Measurements from ENCODE around the gene RALGPS1. TPM values are rescaled to one million over a fixed set of nuclear protein-coding genes. Genes with fewer than 3 reads are reported as not detected.
A peak's percentile ranks its signal among the peaks of the same experiment; 100 is the strongest.

Gene RALGPS1
- 10 to 100 TPM in 1 of 2 donors, 1 to 10 TPM in 1; 7.6 to 18.5 TPM for total RNA-seq

- ATAC-seq (ENCODE audit: insufficient number of reproducible peaks, low FRiP score, low read depth) (peak; percentile 92), DNase-seq (ENCODE audit: low spot score) (peak; percentile 76)
- H3K27me3 ChIP-seq (replicated peaks; ENCODE audit: insufficient read depth): no peaks in the 10 kb centered on the region
- no peaks in the 10 kb centered on the region for H3K36me3 ChIP-seq
- TF ChIP-seq CTCF (IDR thresholded peaks at IDR 0.05): no peak
- H3K4me1 ChIP-seq (ENCODE audit: control insufficient read depth in 1 of 2, low read depth in 2 of 2): peaks cover 0 to 6% of the 10 kb centered on the region in 2 donors
- peak within 1 kb of the TSS; percentile 49 to 61 for H3K27ac ChIP-seq
- H3K9me3 ChIP-seq: no peaks in the 10 kb centered on the region
- H3K4me3 ChIP-seq: peak within 1 kb of the TSS; percentile 78
Measured at GRCh38 chr9:126914458-126915280, at the start of gene RALGPS1. Gene RALGPS1, plus strand, starts transcription at chr9:126914782. Its CDS starts 47,508 bp downstream, at chr9:126962290.

GRCh38 chr9:126869368-126869767 is 45.2 kb upstream of the RALGPS1 start:
- no peak for TF ChIP-seq CTCF (IDR thresholded peaks at IDR 0.05)
- no peaks in the 10 kb centered on the region for H3K27me3 ChIP-seq (replicated peaks; ENCODE audit: insufficient read depth)
- H3K4me3 ChIP-seq: no peak overlapping the region
- peaks cover 0 to 24% of the 10 kb centered on the region in 2 donors for H3K4me1 ChIP-seq (ENCODE audit: control insufficient read depth in 1 of 2, low read depth in 2 of 2)
- peaks cover under 1% of the 10 kb centered on the region for H3K36me3 ChIP-seq
- ATAC-seq (ENCODE audit: insufficient number of reproducible peaks, low FRiP score, low read depth): no peak
- H3K9me3 ChIP-seq: no peaks in the 10 kb centered on the region
- no peak for DNase-seq (ENCODE audit: low spot score)
- H3K27ac ChIP-seq: no peak overlapping the region

DNA sequence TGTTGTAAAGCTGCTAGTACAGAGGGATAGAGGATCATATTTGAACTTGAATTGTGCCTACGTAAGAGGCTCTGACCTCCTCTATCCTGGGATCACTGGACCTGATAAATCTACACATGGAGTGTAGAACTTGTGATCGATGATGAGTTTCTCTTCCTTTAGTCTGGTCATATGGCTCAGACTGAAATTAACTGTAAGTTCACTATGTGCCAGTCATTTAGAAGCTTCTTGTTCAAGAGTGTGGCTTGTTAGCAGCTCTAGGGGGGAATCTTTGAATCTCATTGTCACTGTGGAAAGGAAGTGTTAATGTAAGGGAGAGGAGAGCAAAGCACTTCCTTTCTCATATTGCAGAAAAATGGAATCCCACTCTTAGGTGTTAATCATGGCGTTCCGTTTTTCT is 42.1 kb upstream of the RALGPS1 start:
- Histone ChIP-seq H3K4me3 (no peak overlapping the region), H3K4me1 (ENCODE audit: control insufficient read depth in 1 of 2, low read depth in 2 of 2) (peaks cover 3 to 9% of the 10 kb centered on the region in 2 donors), H3K27me3 (replicated peaks; ENCODE audit: insufficient read depth) (no peaks in the 10 kb centered on the region), H3K36me3 (no peaks in the 10 kb centered on the region), H3K9me3 (no peaks in the 10 kb centered on the region), H3K27ac (no peak overlapping the region)
- DNase-seq (ENCODE audit: low spot score) (no peak), ATAC-seq (ENCODE audit: insufficient number of reproducible peaks, low FRiP score, low read depth) (no peak)
- TF ChIP-seq CTCF (IDR thresholded peaks at IDR 0.05): no peak

GRCh38 chr9:126874546-126875314 is 39.9 kb upstream of the RALGPS1 start:
- no peak for TF ChIP-seq CTCF (IDR thresholded peaks at IDR 0.05)
- Histone ChIP-seq H3K36me3 (peaks cover under 1% of the 10 kb centered on the region), H3K4me1 (ENCODE audit: control insufficient read depth in 1 of 2, low read depth in 2 of 2) (peaks cover 0 to 3% of the 10 kb centered on the region in 2 donors), H3K27me3 (replicated peaks; ENCODE audit: insufficient read depth) (no peaks in the 10 kb centered on the region), H3K9me3 (no peaks in the 10 kb centered on the region), H3K4me3 (no peak overlapping the region), H3K27ac (no peak overlapping the region)
- ATAC-seq (ENCODE audit: insufficient number of reproducible peaks, low FRiP score, low read depth) (no peak), DNase-seq (ENCODE audit: low spot score) (no peak)
